Measurements from ENCODE around the gene STAT5A.
"Not testable (repeated sequence)": the region's sequence is repeated elsewhere in the genome, so short reads cannot be mapped to it uniquely, and the experiment has no call there.

The STAT5A gene

DNA sequence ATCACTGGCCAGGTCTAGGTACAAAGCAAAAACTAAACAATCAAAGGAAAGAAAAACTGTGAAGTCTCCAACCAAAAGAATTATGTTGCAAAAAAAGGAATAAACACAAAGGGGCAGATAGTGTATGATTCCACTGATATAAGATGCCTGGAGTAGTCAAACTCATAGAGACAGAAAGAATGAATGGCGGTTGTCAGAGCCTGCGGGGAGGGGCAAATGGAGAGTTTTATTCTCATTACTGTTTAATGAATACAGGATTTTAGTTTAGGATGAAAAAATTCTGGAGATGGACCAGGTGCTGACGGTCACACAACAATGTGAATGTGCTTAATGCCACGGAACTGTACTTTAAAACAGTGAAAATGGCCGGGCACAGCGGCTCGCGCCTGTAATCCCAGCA is 32.9 kb upstream of the STAT5A start:
- Histone ChIP-seq H3K4me3 (replicated peaks; ENCODE audit: insufficient read depth, low read length) (no peak overlapping the region), H3K27ac (replicated peaks) (no peak overlapping the region), H3K27me3 (ENCODE audit: insufficient read depth, poor library complexity, severe bottlenecking) (no peaks in the 10 kb centered on the region)
- DNase-seq (ENCODE audit: low read depth in 1 of 2, low spot score in 1 of 2): no peak
- TF ChIP-seq SPI1 (IDR thresholded peaks at IDR 0.05; ENCODE audit: borderline replicate concordance, low read depth) (no peak), REST (IDR thresholded peaks at IDR 0.05; ENCODE audit: insufficient replicate concordance, low read depth) (no peak), POLR2AphosphoS5 (IDR thresholded peaks at IDR 0.05; ENCODE audit: low read depth) (no peak), GABPA (IDR thresholded peaks at IDR 0.05; ENCODE audit: low read depth) (no peak)
- TF ChIP-seq, protein P1, sequence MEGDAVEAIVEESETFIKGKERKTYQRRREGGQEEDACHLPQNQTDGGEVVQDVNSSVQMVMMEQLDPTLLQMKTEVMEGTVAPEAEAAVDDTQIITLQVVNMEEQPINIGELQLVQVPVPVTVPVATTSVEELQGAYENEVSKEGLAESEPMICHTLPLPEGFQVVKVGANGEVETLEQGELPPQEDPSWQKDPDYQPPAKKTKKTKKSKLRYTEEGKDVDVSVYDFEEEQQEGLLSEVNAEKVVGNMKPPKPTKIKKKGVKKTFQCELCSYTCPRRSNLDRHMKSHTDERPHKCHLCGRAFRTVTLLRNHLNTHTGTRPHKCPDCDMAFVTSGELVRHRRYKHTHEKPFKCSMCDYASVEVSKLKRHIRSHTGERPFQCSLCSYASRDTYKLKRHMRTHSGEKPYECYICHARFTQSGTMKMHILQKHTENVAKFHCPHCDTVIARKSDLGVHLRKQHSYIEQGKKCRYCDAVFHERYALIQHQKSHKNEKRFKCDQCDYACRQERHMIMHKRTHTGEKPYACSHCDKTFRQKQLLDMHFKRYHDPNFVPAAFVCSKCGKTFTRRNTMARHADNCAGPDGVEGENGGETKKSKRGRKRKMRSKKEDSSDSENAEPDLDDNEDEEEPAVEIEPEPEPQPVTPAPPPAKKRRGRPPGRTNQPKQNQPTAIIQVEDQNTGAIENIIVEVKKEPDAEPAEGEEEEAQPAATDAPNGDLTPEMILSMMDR (IDR thresholded peaks at IDR 0.05; ENCODE audit: insufficient read depth, low read length): no peak

DNA sequence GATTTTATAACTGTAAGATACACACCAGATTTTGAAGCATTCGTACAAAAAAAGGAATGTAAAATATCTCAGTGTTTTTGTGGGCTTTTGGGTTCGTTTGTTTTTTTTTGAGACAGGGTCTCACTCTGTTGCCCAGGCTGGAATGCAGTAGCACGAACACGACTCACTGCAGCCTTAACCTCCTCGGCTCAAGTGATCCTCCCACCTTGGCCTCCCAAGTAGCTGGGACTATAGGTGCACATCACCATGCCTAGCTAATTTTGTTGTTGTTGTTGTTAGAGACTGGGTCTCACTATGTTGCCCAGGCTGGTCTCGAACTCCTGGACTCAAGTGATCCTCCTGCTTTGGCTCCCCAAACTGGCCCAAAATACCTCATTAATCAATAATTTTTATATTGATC is 28.0 kb upstream of the STAT5A start:
- H3K4me3 ChIP-seq (replicated peaks; ENCODE audit: insufficient read depth, low read length): no peak overlapping the region
- no peak for DNase-seq (ENCODE audit: low read depth in 1 of 2, low spot score in 1 of 2)
- TF ChIP-seq SPI1 (IDR thresholded peaks at IDR 0.05; ENCODE audit: borderline replicate concordance, low read depth): no peak
- no peak for TF ChIP-seq POLR2AphosphoS5 (IDR thresholded peaks at IDR 0.05; ENCODE audit: low read depth)
- no peak for TF ChIP-seq REST (IDR thresholded peaks at IDR 0.05; ENCODE audit: insufficient replicate concordance, low read depth)
- TF ChIP-seq GABPA (IDR thresholded peaks at IDR 0.05; ENCODE audit: low read depth): no peak
- TF ChIP-seq, protein P1 (IDR thresholded peaks at IDR 0.05; ENCODE audit: insufficient read depth, low read length): no peak
- H3K27me3 ChIP-seq (ENCODE audit: insufficient read depth, poor library complexity, severe bottlenecking): no peaks in the 10 kb centered on the region
- no peak overlapping the region for H3K27ac ChIP-seq (replicated peaks)

GRCh38 chr17:42264366-42264765 is 23.9 kb upstream of the STAT5A start:
- H3K27me3 ChIP-seq (ENCODE audit: insufficient read depth, poor library complexity, severe bottlenecking); H3K4me3 ChIP-seq (replicated peaks; ENCODE audit: insufficient read depth, low read length); H3K27ac ChIP-seq (replicated peaks); DNase-seq (ENCODE audit: low read depth in 1 of 2, low spot score in 1 of 2): not testable (repeated sequence)

- no peak overlapping the region for H3K27ac ChIP-seq (replicated peaks)
- H3K4me3 ChIP-seq (replicated peaks; ENCODE audit: insufficient read depth, low read length): no peak overlapping the region
These were observed 21.8 kb upstream of the STAT5A start for GRCh38 chr17:42266462-42266861.

More at GRCh38 chr17:42266462-42266861, 21.8 kb upstream of the STAT5A start:
- TF ChIP-seq POLR2AphosphoS5 (IDR thresholded peaks at IDR 0.05; ENCODE audit: low read depth) (no peak), SPI1 (IDR thresholded peaks at IDR 0.05; ENCODE audit: borderline replicate concordance, low read depth) (no peak), REST (IDR thresholded peaks at IDR 0.05; ENCODE audit: insufficient replicate concordance, low read depth) (no peak), GABPA (IDR thresholded peaks at IDR 0.05; ENCODE audit: low read depth) (no peak)
- TF ChIP-seq, protein P1 (IDR thresholded peaks at IDR 0.05; ENCODE audit: insufficient read depth, low read length): no peak
- no peak for DNase-seq (ENCODE audit: low read depth in 1 of 2, low spot score in 1 of 2)
- H3K27me3 ChIP-seq (ENCODE audit: insufficient read depth, poor library complexity, severe bottlenecking): no peaks in the 10 kb centered on the region
